A204.1 (cell line): ENCODE results near the gene KLC1.

ENCODE experiments used
- FAIRE-seq: peaks from 2 replicates; lab custom pipeline; 2012; peaks lifted over from hg19 to GRCh38; lab: Jason Lieb, UNC

Gene KLC1

DNA sequence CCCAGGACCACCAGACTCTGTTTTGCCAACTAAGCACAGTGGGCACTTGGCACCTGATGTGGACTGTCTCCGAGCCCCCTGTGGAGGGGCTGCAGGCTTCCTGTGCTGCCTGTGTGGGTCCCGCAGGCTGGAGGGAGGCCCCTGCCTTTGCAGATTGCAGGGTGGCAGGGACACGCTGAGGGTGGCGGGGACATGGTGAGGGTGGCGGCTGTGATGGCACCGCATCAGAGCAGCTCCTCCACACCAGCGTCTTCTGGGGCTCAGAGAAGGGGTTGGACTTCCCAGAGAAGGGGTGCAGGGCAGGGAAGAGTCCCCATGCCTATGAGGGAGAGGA, 94.7 kb downstream of the KLC1 start:
- FAIRE-seq: no peak

DNA sequence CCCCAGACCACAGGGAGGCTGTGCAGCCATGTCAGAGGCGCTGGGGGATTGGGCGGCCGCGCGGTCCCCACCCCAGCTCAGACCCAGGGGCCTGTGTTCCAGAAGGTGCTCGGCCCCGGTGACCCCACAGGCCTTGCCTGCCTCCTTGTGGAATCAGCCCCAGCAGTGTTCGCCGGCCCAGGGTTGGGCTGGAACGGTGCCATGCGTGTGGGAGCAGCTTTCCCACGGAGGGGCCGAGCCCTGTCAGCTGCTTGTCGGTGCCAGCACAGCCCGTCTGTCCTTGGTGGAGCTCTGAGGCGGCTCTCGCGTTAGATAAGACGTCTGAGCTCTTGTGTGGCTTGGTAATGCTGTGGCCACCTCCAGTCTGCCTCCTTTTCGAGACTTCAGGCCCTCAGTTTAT, 95.1 kb downstream of the KLC1 start:
- no peak for FAIRE-seq

DNA sequence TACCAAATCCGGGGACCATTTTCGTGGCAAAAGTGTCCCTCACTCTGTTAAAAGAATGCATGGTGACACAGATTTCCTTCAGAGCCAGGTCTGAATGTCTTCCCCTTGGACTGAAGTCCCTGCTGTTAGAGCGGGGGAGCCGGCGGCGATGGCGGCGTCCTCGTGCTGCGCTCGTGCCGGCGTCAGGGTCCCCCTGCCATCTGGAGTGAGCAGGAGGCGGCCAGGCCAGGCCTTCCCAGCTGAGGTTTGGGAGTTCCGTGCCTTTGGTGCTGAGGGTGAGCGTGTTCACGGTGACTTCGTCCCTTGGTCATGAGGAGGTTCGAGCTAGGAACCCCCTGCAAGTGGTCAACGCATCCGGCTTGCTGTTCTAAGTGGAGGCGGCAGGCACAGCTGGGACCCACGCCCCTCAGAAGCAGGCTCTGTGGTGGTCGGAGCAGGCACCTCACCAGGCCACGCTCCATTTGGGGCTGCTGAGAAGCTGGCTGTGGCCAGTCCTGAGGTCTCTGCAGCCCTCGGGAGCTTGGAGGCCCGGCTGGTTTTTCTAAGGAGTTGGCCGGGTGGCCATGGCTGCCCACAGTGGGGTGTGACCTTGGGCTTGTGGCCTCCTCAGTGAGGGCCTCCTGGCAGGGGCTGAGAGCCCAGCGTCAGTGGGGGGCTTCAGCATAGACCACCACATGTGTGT, 96.1 kb downstream of the KLC1 start:
- no peak for FAIRE-seq

DNA sequence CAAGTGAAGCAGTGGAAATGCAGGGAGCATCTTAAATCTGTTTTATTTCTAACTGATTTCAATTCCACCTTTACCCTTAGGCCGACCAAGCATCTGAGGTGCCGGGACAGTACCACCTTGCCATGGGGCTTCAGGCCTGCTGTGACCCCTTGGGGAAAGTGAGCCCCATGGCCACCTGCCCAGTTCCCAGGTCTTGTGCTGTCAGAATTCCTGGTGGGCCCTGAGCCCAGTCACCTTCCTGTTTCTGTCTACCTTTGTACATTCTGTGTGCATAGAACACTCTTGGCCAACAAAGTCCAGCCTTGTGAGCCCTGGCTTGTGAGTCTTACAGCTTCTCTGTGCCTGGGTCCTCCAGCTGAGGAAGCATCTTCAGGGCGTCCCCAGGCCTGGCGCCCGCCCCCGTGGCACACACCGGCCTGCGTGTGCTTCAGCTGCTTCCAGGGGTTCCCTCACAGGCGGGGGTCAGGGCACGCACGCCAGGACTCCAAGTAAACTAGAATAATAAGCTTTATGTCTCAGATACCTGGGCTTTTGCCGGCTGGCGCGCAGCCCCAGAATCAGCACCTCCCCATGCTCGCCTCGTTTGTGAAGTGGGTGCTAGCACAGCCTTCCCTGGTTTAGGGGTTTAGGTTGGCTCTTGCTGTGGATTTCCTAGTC, 96.9 kb downstream of the KLC1 start:
- FAIRE-seq: no peak

DNA sequence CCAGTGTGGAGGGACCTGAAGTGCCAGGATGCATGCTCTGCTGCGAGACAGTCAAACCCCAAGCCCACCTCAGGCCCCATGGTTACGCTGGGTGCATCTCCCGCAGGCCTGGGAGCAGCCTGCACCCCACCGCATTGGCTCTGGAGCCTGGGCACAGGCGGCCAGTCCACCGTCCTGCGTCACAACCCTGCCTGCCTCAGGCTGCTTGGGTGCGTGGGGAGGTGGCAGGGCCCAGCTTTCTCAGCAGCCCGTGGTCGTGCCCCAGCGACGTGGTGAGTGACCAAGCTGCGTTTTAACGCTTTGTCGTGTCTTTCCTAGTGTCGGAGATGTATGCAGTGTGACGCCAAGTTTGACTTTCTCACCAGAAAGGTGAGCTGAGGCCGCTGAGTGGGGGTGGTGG, 97.5 kb downstream of the KLC1 start:
- no peak for FAIRE-seq

DNA sequence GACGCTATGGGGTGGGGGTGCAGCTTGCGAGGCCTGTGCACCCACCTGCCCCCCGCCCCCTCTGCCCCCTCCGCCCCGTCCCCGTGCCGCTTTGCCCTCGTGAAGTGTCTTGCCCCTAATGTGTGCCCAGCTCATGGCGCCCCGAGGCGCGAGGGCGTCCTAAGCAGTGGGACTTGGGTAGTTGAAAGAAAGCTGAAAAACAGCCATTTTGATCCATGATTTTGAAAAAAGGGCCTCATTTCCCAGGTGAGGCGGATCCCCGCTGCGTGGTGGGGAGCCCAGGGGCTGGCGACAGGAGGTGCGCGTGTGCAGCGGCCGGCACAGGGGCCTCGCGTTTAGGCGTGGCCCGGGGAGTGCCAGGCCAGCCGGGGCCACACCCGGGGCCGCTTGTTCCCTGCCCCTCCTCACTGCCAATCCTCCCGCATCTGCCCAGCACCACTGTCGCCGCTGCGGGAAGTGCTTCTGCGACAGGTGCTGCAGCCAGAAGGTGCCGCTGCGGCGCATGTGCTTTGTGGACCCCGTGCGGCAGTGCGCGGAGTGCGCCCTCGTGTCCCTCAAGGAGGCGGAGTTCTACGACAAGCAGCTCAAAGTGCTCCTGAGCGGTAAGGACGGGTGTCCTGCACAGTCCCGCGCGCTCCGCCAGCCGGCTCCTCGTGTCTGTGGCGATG, 98.4 kb downstream of the KLC1 start:
- no peak for FAIRE-seq

DNA sequence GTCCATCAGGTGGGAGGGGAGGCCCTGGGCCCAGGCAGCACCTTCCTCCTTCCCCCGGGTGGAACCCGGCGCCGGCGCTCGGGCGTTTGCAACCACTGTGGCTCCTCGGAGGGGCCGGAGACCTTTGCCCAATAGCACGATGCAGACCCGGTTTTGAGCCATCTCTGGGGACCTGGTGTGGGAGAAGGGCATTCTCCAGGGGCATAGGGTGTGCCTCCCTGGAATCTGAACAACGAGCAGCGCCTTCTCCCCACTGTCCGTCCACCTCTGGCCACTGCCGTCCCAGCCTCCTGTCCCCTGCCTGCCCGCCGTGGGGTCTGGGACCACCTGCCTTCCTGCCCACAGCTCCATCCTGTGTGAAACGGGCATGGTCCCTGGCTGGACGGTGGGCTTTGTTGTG, 99.1 kb downstream of the KLC1 start:
- no peak for FAIRE-seq

DNA sequence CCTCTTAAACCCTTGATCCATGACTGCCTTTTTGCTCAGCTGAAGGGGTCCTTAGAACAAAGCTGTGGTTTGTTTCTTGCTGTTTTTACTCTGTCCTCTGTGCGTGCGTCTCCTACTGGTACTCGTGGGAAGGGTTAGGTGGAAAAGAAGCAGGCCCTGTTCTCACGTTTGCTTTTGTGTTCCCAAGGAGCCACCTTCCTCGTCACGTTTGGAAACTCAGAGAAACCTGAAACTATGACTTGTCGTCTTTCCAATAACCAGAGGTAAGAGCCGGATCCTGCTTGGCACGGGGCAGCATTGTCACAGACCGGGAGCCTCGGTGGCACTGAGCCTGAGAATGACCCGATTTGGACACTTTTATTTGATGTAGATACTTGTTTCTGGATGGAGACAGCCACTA, 99.7 kb downstream of the KLC1 start:
- no peak for FAIRE-seq

DNA sequence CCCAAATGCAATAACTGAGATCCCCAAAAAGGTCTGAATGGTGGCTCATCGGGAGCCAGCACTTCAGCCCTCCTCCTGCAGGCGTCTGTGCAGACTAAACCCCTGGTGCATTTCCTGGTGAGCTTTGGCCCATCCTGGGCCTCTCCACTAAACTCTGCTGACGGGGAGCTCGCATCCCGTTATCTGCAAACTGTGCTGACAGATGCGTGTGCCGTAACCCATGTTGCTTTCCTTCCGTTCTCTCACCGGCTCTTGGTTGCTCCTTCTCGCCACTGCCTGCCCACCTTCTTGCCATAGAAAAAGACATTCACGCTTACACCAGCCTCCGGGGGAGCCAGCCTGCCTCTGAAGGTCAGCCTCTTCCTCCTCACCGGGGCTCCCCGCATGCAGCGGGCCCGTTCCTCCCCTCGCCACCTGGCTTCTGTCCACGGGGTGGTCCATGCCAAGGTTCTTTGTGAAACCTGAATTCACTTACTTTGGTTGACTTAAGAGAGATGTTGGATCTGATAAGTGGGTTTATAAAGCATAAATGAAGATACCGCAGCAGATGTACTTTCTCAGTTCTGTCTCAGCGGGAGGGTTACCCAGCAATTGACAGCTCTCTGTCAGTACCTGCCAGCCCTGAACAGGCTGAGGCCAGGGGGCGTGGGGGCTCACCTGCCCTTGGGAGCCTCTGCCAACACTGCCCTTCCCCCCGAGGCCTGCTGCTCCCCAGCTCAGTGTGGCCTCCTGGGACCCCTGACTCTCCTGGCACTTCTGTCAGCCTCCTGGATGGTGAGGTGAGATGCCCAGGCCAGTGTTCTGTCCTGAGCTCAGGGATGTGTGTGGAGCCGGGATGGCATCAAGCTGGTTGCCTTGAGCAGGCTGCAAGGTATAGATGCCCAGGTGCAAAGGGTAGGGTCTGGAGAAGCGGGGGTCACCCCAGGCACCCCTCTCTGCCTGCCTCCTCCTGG, 100.8 kb downstream of the KLC1 start:
- no peak for FAIRE-seq

DNA sequence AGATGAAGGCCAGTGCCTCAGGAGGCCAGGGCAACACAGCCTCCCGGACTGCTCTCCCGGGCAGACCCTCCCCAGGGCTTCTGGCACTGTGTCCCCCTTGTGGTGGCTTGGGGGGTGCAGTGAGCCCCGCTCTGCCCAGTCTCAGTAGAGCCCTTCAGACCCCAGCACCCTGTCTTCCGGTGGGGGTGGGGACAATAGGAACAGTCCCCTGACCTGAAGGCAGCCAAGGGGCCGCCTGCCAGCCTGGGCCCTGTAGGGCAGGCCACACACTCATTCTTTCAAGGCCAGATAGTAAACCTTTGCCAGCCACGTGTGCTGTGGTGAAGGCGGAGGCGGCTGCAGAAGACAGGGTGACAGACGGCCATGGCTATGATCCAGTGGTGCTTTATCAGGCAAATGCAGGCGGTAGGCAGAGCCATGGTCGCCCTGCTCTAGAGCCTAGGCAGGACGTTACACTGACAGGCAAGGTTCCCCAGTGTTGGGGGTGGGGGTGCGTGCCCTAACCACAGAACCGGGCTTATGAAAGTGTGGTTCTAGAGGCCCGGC, 101.6 kb downstream of the KLC1 start:
- FAIRE-seq: no peak

DNA sequence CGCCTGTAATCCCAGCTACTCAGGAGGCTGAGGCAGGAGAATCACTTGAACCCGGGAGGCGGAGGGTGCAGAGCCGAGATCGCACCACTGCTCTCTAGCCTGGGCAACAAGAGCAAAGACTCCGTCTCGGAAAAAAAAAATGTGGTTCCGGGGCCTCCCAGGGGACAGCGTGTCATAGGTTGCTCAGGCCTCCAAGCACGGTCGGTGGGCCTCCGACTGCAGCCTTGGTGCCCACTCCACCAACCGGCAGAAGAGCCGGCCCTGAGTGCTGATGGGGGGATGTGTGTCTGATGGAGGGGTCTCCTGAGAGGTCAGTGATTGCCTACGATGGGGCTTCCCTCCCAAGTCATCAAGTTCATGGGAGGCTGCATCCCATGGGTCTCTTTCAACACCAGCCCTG, 102.5 kb downstream of the KLC1 start:
- FAIRE-seq: no peak

DNA sequence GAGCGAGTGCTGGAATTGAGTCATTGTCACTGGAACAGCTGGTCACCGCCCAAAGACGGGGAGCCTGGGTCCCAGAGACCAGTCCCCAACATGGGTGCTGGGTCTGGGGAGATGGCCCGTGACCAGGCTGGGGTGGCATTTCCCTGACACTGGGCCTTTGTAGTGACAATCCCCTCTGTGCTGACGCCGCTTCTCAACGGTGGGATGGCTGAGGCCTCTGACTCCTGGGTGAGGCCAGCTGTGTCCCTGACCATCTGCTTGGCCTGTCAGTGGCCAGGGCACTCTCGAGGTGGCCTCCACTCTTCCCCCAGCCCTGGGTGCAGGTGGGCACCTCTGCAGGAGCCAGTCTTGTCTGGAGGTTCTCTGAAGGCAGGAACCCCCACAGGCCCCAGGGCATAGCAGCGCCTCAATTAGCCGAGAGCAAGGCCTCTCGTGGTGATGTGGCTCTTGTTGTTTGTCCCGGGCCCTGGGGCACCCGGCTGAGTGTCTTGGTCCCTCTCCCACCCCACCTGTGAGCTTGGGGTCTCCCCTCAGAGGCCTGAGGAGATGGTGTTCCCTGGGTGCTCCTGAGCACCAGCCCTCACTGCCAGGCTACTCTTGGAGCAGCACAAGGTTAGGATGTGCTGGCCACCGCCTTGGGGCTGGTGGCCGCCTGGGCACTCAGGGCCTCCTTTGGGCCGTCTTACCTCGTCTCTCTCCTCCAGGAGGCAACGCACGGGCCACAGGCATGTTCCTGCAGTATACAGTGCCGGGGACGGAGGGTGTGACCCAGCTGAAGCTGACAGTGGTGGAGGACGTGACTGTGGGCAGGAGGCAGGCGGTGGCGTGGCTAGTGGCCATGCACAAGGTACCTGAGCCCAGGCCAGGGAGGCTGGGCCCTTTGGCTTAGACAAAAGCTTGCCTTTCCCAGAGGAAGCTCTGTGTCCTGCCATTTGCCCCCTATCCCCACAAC, 103.2 kb downstream of the KLC1 start:
- FAIRE-seq: no peak

DNA sequence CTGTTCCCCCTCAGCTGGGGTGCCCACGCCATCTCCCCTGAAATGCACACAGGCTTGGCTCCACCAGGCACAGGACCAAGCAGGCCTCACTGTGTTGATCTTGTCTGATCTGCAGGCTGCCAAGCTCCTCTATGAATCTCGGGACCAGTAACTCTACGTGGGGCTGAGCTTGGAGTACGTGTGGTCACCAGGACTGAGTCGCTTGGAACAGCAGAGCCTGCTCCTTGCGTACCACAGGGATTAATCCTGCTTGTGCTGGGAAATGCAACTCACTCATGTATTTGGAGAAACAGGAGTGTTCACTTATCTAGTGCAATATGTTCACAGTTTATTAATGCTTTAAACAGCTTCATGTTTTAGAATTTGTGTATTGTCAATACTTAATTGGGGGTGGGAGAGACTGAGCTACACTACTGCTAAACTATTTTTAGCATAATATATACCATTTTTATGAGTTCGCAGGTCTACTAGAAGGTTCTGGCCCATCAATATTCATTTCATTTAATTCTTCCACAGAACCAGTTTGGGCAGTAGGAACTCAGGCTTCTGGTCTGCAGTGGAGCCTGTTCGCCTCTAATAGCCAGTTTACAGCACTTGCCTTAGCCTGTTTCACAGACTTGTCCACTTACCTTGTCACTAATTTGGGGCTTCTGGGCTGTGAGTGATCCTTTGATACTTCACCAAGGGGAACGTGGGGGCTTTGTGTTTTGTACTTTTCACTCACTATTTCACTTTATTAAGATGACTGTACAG, 104.0 kb downstream of the KLC1 start:
- no peak for FAIRE-seq

DNA sequence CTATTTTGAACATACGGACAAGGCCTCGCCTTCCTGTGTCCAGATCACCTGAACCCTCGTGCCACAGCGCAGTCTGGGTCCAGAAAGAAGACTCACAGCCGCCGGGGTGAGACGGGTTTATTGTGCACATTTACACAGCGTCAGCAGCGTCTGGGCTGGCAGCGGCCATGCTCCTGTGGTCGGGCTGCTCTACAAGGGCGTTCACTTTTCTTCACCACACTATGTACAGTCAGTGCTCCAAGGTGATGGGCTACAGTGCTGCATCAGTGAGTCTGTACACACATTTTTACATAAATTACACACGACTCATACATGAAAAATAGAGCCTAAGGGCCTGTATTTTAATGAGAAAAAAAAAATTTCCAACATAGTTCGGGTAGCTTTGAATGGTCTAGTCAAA, 104.6 kb downstream of the KLC1 start:
- no peak for FAIRE-seq

DNA sequence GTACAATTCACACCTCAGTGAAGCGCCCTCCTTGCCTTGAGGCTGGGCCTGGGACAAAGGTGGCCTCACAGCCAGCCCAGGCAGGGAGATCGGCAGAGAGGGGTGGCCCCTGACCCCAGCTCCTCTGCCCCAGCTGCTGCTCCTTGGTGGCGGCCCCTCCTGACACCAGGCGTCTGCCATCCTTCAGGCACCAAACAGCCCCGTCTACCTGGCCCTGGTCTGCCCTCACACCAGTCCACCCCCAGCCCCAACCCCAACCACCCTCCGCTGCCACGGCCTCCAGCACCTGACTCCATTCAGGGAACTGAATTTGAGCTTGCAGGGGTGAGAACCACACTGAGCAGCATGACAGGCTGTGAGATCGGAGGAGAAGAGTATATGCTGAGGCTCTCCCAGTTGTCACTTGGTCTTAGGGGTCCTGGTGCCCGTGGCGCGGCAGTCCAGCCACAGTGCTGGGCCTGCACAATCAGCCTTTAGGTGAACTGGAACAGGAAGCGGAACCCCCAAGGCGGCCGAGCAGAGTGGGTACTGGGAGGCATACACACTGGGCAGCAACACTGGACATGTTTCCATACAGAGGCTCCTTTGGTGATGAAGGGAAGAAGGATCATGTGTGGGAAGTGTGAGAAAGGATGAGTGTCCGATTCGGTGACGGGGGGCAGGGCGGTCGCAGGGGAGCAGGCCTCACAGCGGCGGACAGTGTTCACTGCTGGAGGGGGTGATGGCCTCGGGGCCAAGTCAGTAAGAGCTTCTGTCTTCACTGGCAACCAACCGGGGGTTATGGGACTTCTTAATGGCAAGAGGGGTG, 105.3 kb downstream of the KLC1 start:
- FAIRE-seq: no peak

DNA sequence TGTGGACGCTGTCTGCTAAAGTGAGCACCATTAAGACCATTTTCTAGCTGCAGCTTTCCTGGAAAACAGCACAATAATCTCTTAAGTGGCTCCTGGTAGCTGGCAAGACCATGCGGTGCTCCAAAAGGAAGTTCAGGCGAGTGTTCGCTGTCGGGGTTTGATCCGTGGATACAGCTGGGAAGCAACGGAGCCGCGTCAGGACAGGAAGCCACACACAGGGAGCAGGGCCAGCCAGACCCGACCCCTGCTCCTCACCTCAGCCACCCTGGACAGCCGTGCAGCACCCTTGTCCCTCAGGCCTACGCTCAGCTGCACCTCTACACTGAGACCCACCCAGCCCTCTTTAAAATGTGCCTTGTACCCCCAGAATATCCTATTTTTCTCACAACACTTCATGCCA, 106.0 kb downstream of the KLC1 start:
- no peak for FAIRE-seq

DNA sequence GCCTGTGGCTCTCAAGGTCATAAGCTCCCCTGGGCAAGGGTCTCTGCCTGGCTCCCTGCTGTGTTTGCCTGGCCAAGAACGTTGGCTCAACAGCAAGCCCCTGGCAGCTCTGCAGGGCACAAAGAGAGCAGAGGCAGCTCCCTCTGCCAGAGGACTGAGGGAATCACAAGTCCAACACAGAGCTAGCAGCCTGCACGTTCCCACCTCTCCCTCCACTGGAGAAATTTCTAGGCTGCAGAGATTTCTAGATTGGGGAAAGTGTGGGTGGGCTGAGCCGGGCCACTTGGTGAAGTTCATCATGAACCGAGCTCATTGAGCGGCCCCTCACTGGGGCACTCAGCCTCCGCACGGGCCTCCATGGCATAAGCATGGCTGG, 106.4 kb downstream of the KLC1 start:
- FAIRE-seq: no peak

DNA sequence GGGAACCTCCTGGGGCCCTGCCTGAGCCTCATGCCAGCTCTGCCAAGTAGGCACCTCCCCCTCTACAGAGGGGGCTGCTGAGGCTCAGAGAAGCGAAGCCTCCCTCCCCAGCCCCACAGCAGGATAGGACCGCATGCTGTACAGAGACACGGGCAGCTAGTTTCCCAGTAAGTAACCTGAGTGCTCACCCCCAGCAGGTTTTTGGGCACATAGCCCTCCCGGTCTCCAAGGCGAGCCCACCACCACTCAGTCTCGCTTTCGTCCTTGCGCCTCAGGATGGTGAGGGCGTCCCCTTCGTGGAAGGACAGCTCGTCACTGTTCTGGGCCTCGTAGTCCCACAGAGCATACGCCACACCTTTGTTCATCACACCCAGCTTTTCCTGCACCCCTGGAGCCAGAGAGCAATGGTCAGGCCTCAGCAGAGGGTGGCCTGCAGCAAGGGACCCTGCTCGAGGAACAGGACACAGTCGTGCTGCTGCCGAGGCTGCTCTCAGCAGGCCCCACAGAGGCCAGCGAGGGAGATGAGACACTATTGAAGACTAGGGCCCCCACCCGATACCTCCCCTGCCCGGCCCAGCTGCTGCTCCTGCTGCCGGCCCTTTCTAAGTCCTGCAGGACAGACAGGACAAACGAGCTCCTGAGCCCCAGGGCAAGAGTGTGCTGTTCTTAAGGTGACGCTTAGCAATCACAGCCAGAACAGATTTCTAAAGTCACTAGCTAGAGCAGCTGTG, 107.0 kb downstream of the KLC1 start:
- no peak for FAIRE-seq
